ENCODE measurements around the gene C5orf22. TPM values are rescaled to one million over a fixed set of nuclear protein-coding genes. Genes with fewer than 3 reads are reported as not detected.

Gene C5orf22
- total and polyA plus RNA-seq, 10 of the 15 experiments (the other 5 are each of a cell fraction or from before 2014, with no cell fraction given) = 10.5 to 35.5 (median 24.0) TPM

DNA sequence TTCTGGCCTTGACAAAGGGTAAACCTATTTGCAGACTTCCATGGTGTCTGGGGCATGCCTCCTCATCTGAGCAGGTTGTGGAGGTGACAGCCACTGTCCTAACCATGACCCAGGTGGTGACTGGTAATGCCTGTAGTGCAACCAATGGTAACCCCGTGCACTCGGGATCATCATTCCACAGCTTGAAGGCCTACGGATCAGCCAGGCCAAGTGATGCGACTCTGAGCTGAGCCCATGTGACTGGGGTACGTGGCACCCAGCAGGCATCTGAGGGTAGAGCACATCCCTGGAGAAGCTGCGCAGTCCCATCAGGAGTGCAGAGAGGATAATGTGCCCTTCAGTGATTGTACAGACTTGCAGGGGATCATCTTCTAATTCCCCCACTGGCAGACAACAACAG, 35.2 kb upstream of the C5orf22 start:
- POLR2A ChIA-PET = no interaction called here
- no peak overlapping the region for H2AFZ ChIP-seq (ENCODE audit: control insufficient read depth, low read depth, low read length)
- H3K4me2 ChIP-seq (ENCODE audit: control insufficient read depth, insufficient read depth) = no peak overlapping the region
- CTCF ChIA-PET = no interaction called here
- no peak overlapping the region for H3K4me3 ChIP-seq
- SMC1A ChIA-PET (ENCODE audit: uncharacterized antibody, unreplicated experiment) = no interaction called here
- no peaks in the 10 kb centered on the region for H3K4me1 ChIP-seq (ENCODE audit: control insufficient read depth, insufficient read depth, low read length)
- DNase-seq (ENCODE audit: low read depth, low spot score) (no peak), FAIRE-seq (no peak), ATAC-seq (no peak)
- RAD21 ChIA-PET (ENCODE audit: unreplicated experiment) = no interaction called here
- no peaks in the 10 kb centered on the region for H4K20me1 ChIP-seq (ENCODE audit: control insufficient read depth, insufficient read depth)
- no peak overlapping the region for H3K9ac ChIP-seq (ENCODE audit: control insufficient read depth, insufficient read depth, low read length)
- H3K36me3 ChIP-seq (ENCODE audit: control insufficient read depth in 2 of 2, insufficient read depth in 2 of 2, low read length in 1 of 2) = peaks cover 25 to 36% of the 10 kb centered on the region in 2 experiments
- no peaks in the 10 kb centered on the region for H3K9me3 ChIP-seq (replicated peaks; ENCODE audit: control insufficient read depth, insufficient read depth, low read length)
- in situ Hi-C loops (cut with MboI) = no loop called here
- BruUV-seq (replicated peaks) = no TSS peak
- no peaks in the 10 kb centered on the region for H3K79me2 ChIP-seq (ENCODE audit: control insufficient read depth, insufficient read depth, low read length)
- intact Hi-C loops (cut with micrococcal nuclease; ENCODE audit: unreplicated experiment) = no loop called here
- 97% methylated on average over 6 of the region's 6 CpGs for WGBS (ENCODE audit: insufficient coverage, insufficient replicate concordance, low lambda C conversion rate, missing lambda C conversion rate)
- no peak overlapping the region for H3K27ac ChIP-seq (ENCODE audit: control insufficient read depth, insufficient read depth)
- TF ChIP-seq POLR2AphosphoS2 (IDR thresholded peaks at IDR 0.05; ENCODE audit: low read depth, low read length) (no peak), CHD1 (IDR thresholded peaks at IDR 0.05; ENCODE audit: low read depth, low read length) (no peak), JUNB (IDR thresholded peaks at IDR 0.05) (no peak), ZNF384 (IDR thresholded peaks at IDR 0.05; ENCODE audit: borderline replicate concordance, low read depth, low read length) (no peak), HCFC1 (IDR thresholded peaks at IDR 0.05; ENCODE audit: low read length) (no peak), KAT2A (conservative IDR thresholded peaks at IDR 0.05; ENCODE audit: control insufficient read depth, low read depth, low read length) (no peak), SREBF1 (IDR thresholded peaks at IDR 0.05; ENCODE audit: low read length) (no peak), ZNF622 (IDR thresholded peaks at IDR 0.05) (no peak), CBX5 (IDR thresholded peaks at IDR 0.05; ENCODE audit: low read depth) (no peak), KLF5 (IDR thresholded peaks at IDR 0.05; ENCODE audit: partially characterized antibody) (no peak), ZSCAN29 (IDR thresholded peaks at IDR 0.05) (no peak), CHD2 (IDR thresholded peaks at IDR 0.05; ENCODE audit: borderline replicate concordance, low read depth, low read length) (no peak), NFXL1 (IDR thresholded peaks at IDR 0.05; ENCODE audit: borderline replicate concordance) (no peak), MYB (IDR thresholded peaks at IDR 0.05; ENCODE audit: borderline replicate concordance, low read depth, low read length) (no peak), CEBPB (IDR thresholded peaks at IDR 0.05; ENCODE audit: borderline replicate concordance in 1 of 2, low read depth in 2 of 2, low read length in 2 of 2) (no peak), NR2C1 (IDR thresholded peaks at IDR 0.05) (no peak)
- TF ChIP-seq, protein P1, sequence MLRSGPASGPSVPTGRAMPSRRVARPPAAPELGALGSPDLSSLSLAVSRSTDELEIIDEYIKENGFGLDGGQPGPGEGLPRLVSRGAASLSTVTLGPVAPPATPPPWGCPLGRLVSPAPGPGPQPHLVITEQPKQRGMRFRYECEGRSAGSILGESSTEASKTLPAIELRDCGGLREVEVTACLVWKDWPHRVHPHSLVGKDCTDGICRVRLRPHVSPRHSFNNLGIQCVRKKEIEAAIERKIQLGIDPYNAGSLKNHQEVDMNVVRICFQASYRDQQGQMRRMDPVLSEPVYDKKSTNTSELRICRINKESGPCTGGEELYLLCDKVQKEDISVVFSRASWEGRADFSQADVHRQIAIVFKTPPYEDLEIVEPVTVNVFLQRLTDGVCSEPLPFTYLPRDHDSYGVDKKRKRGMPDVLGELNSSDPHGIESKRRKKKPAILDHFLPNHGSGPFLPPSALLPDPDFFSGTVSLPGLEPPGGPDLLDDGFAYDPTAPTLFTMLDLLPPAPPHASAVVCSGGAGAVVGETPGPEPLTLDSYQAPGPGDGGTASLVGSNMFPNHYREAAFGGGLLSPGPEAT (IDR thresholded peaks at IDR 0.05; ENCODE audit: low read depth) = no peak
- TF ChIP-seq, protein P2, sequence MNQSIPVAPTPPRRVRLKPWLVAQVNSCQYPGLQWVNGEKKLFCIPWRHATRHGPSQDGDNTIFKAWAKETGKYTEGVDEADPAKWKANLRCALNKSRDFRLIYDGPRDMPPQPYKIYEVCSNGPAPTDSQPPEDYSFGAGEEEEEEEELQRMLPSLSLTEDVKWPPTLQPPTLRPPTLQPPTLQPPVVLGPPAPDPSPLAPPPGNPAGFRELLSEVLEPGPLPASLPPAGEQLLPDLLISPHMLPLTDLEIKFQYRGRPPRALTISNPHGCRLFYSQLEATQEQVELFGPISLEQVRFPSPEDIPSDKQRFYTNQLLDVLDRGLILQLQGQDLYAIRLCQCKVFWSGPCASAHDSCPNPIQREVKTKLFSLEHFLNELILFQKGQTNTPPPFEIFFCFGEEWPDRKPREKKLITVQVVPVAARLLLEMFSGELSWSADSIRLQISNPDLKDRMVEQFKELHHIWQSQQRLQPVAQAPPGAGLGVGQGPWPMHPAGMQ (IDR thresholded peaks at IDR 0.05; ENCODE audit: borderline replicate concordance) = no peak
- TF ChIP-seq, protein P3, sequence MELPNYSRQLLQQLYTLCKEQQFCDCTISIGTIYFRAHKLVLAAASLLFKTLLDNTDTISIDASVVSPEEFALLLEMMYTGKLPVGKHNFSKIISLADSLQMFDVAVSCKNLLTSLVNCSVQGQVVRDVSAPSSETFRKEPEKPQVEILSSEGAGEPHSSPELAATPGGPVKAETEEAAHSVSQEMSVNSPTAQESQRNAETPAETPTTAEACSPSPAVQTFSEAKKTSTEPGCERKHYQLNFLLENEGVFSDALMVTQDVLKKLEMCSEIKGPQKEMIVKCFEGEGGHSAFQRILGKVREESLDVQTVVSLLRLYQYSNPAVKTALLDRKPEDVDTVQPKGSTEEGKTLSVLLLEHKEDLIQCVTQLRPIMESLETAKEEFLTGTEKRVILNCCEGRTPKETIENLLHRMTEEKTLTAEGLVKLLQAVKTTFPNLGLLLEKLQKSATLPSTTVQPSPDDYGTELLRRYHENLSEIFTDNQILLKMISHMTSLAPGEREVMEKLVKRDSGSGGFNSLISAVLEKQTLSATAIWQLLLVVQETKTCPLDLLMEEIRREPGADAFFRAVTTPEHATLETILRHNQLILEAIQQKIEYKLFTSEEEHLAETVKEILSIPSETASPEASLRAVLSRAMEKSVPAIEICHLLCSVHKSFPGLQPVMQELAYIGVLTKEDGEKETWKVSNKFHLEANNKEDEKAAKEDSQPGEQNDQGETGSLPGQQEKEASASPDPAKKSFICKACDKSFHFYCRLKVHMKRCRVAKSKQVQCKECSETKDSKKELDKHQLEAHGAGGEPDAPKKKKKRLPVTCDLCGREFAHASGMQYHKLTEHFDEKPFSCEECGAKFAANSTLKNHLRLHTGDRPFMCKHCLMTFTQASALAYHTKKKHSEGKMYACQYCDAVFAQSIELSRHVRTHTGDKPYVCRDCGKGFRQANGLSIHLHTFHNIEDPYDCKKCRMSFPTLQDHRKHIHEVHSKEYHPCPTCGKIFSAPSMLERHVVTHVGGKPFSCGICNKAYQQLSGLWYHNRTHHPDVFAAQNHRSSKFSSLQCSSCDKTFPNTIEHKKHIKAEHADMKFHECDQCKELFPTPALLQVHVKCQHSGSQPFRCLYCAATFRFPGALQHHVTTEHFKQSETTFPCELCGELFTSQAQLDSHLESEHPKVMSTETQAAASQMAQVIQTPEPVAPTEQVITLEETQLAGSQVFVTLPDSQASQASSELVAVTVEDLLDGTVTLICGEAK (IDR thresholded peaks at IDR 0.05; ENCODE audit: borderline replicate concordance) = no peak
- no peaks in the 10 kb centered on the region for H3K27me3 ChIP-seq (replicated peaks in 1 of 2; ENCODE audit: control insufficient read depth in 2 of 2, insufficient read depth in 2 of 2, low read length in 1 of 2)
